GM23248 (cell line): Measurements from ENCODE around the gene ARHGEF10L. TPM values are rescaled to one million over a fixed set of nuclear protein-coding genes. Genes with fewer than 3 reads are reported as not detected.
A peak's percentile ranks its signal among the peaks of the same experiment; 100 is the strongest.

Experiments used
- DNase-seq: peaks from one replicate; pipeline ENCODE4 v3.0.0-alpha.2; 2015
- H2AFZ ChIP-seq: fragments of 200-600 bp; sonication (generic); 2 replicates; pipeline ENCODE4 v1.6.1; 2016; ENCODE audit warnings: antibody characterized with exemption
- H3F3A ChIP-seq: fragments of 200-600 bp; sonication (generic); 2 replicates; pipeline ENCODE4 v1.6.1; 2016; ENCODE audit warnings: mild to moderate bottlenecking, antibody characterized with exemption, mixed run types; ENCODE audit not compliant: insufficient read depth
- H3K27ac ChIP-seq: fragments of 200-600 bp; sonication (generic); 2 replicates; pipeline ENCODE4 v1.5.1; 2016; ENCODE audit warnings: mild to moderate bottlenecking
- H3K27me3 ChIP-seq: fragments of 200-600 bp; sonication (generic); replicated peaks from 2 replicates; pipeline ENCODE4 v1.6.1; 2016; ENCODE audit warnings: mild to moderate bottlenecking; ENCODE audit not compliant: insufficient read depth
- H3K36me3 ChIP-seq: fragments of 200-600 bp; sonication (generic); 2 replicates; pipeline ENCODE4 v1.6.1; 2016; ENCODE audit warnings: low read depth, mild to moderate bottlenecking
- H3K4me1 ChIP-seq: fragments of 200-600 bp; sonication (generic); 2 replicates; pipeline ENCODE4 v1.6.1; 2016; ENCODE audit warnings: mild to moderate bottlenecking; ENCODE audit not compliant: insufficient read depth
- H3K4me2 ChIP-seq: fragments of 200-600 bp; sonication (generic); one replicate; pipeline ENCODE4 v1.6.1; 2016; ENCODE audit warnings: mild to moderate bottlenecking; ENCODE audit not compliant: unreplicated experiment
- H3K4me3 ChIP-seq: fragments of 200-600 bp; sonication (generic); 2 replicates; pipeline ENCODE4 v1.5.1; 2016; ENCODE audit warnings: mild to moderate bottlenecking
- H3K79me2 ChIP-seq: fragments of 200-600 bp; sonication (generic); 2 replicates; pipeline ENCODE4 v1.6.1; 2016; ENCODE audit warnings: mild to moderate bottlenecking; ENCODE audit not compliant: insufficient read depth
- H3K9ac ChIP-seq: fragments of 200-600 bp; sonication (generic); 2 replicates; pipeline ENCODE4 v1.6.1; 2016; ENCODE audit warnings: mild to moderate bottlenecking
- H3K9me2 ChIP-seq: fragments of 200-600 bp; sonication (generic); 2 replicates; pipeline ENCODE4 v1.6.1; 2016; ENCODE audit warnings: mixed run types, mild to moderate bottlenecking, moderate library complexity; ENCODE audit not compliant: insufficient read depth
- H3K9me3 ChIP-seq: fragments of 200-600 bp; sonication (generic); one replicate; pipeline ENCODE4 v1.6.1; 2017; ENCODE audit warnings: low read depth
- H4K20me1 ChIP-seq: fragments of 200-600 bp; sonication (generic); 2 replicates; pipeline ENCODE4 v1.6.0; 2016; ENCODE audit not compliant: insufficient read depth
- EZH2 ChIP-seq: fragments of 200-600 bp; sonication (generic); IDR thresholded peaks from 2 replicates; pipeline ENCODE4 v1.6.1; 2018; ENCODE audit warnings: antibody characterized with exemption, mild to moderate bottlenecking; ENCODE audit not compliant: insufficient read depth, poor library complexity, severe bottlenecking
- EZH2phosphoT487 ChIP-seq: fragments of 200-600 bp; sonication (generic); IDR thresholded peaks from 2 replicates; pipeline ENCODE4 v1.6.1; 2018; ENCODE audit warnings: antibody characterized with exemption, moderate library complexity, mild to moderate bottlenecking, low read depth; ENCODE audit not compliant: insufficient read depth
- WGBS, 2 experiments: methylation state at CpG; one replicate each; pipeline ENCODE4 v1.1.6; 2015 to 2017; ENCODE audit warnings: low lambda C conversion rate in 2 of 2, low coverage in 1 of 2; ENCODE audit errors: missing lambda C conversion rate in 2 of 2; 5-methylcytosine and 5-hydroxymethylcytosine counted together
- in situ Hi-C: fragments of 300-500 bp; cut with MboI; formaldehyde crosslinking; loops from 2 replicates; pipeline ENCODE4 v1.15.0; 2020
- polyA plus RNA-seq: library from polyadenylated mRNA; unstranded; fragments of >200 nt; fragmentation: Nextera tagmentation; extraction: Ambion mirVana; gene quantifications from 2 replicates; pipeline ENCODE4 v1.2.1, GENCODE V29; 2016
- total RNA-seq: library from RNA; depleted of rRNA; stranded (reverse); fragments of >200 nt; shearing (Covaris generic); gene quantifications from 2 replicates; pipeline ENCODE4 v1.2.3, GENCODE V29; 2014

The ARHGEF10L gene
- total and polyA plus RNA-seq, 2 experiments from 2014 or later = 6.0 to 19.3 TPM

DNA sequence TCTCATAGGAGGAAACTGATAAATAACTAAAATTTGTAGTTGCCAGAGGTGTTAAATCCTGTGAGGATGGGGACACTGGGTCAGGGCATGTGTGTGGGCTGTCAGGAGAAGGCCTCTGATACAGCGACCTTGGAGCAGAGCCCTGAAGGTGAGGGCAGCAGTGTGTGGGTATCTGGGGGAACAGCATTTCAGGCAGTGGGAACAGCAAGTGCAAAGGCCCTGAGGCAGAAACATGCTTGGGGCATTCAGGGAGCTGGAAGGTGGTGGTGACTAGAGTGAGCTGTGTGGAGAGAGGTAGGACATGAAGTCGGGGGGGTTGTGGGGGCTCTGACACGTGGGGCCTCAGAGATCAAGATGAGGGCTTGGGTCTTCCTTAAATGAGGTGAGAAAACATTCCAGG, 30.7 kb downstream of the ARHGEF10L start:
- Histone ChIP-seq H3F3A (peaks cover 24% of the 10 kb centered on the region), H3K27me3 (no peaks in the 10 kb centered on the region), H3K36me3 (no peaks in the 10 kb centered on the region), H3K9me3 (no peaks in the 10 kb centered on the region), H3K4me2 (peak overlapping the region; percentile 55), H3K9ac (peak overlapping the region; percentile 85), H3K4me1 (peaks cover 27% of the 10 kb centered on the region), H3K27ac (peak overlapping the region; percentile 97), H3K4me3 (0 out of 2 replicates have a peak overlapping the region, but pooled peaks have one; percentile 13), H3K9me2 (no peaks in the 10 kb centered on the region), H4K20me1 (no peaks in the 10 kb centered on the region), H2AFZ (peak overlapping the region; percentile 52), H3K79me2 (peaks cover 84% of the 10 kb centered on the region)
- DNase-seq = no peak
- in situ Hi-C loops = no loop called here
- 91 to 93% methylated on average over 3 of the region's 3 CpGs for WGBS, 2 experiments
- no peak for TF ChIP-seq EZH2
- TF ChIP-seq EZH2phosphoT487 = no peak

DNA sequence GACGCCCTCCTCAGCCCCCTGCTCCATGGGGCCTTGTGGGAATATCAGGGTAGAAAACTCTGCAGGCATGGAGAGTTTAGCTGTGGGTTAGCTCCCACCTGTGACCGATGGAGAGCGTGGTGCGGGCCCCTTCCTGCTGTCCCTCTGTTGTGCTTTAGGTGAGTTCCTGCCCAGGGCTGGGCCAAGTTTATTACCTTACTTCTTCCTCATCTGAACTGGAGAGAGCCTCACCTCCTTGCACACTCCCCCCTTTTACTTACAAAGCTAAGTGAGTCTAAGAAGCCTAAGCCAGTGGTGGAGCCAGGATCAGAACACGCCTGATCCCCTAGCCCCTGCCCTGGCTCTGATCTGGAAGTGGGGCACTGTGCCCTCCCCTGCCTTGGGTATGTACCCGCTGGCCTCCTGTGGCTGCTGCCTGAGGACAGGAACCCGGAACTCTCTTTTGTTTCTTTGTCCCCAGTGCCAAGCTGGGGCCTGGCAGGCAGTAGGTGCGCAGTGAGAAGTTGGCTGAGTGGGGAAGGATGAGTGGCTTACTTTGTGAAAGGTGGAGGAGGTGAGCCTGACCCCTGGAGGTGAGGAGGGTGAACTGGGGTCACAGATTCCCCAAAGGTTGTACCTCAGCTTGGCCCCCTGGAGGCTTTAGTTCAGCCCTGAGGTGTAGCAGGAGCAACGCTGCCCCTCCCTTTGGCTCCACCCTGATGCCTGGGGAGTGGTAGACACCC, 32.9 kb downstream of the ARHGEF10L start:
- no peak overlapping the region for H3K4me2 ChIP-seq
- TF ChIP-seq EZH2phosphoT487 (no peak), EZH2 (no peak)
- DNase-seq = no peak
- H3K79me2 ChIP-seq = peaks cover 84% of the 10 kb centered on the region
- H3K4me3 ChIP-seq = no peak overlapping the region
- no peak overlapping the region for H3K27ac ChIP-seq
- H3K4me1 ChIP-seq = peaks cover 24% of the 10 kb centered on the region
- H3K36me3 ChIP-seq = no peaks in the 10 kb centered on the region
- no peaks in the 10 kb centered on the region for H3K27me3 ChIP-seq
- in situ Hi-C loops = no loop called here
- no peak overlapping the region for H2AFZ ChIP-seq
- peaks cover 24% of the 10 kb centered on the region for H3F3A ChIP-seq
- H3K9ac ChIP-seq = no peak overlapping the region
- WGBS, 2 experiments = 96 to 97% methylated on average over 9 of the region's 9 CpGs
- H3K9me2 ChIP-seq = no peaks in the 10 kb centered on the region
- H3K9me3 ChIP-seq = no peaks in the 10 kb centered on the region
- H4K20me1 ChIP-seq = no peaks in the 10 kb centered on the region

DNA sequence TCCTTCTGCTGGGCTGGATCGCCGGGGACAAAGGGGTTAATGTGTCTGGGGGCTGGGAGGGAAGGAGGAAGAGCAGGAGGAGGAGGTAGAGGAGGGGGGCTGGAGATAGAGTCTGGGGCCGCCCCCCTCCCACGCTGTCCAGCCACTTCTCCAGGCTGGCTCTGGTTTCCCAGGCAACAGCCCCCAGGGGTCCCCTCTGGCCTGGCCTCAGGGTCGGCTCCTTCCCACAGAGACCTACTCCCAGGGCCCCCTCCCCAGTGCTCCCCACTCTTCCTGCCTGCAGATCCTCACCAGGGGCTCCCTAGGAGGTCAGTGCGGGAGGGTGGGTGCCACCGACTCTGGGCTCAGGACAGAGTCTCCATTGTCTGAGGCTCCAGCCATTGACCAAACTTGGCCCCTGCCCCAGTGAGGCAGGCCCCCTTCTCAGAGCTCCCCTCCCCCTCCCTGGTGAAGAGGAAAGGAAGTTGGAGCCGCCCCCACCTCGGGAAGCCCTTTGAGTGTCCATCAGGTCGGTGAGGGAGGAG, 34.1 kb downstream of the ARHGEF10L start:
- Histone ChIP-seq H3K4me2 (no peak overlapping the region), H3K9ac (no peak overlapping the region), H3K4me3 (no peak overlapping the region), H4K20me1 (no peaks in the 10 kb centered on the region), H3F3A (peaks cover 17% of the 10 kb centered on the region), H3K79me2 (peaks cover 88% of the 10 kb centered on the region), H3K4me1 (peaks cover 15% of the 10 kb centered on the region), H3K27me3 (no peaks in the 10 kb centered on the region), H3K27ac (no peak overlapping the region), H3K9me3 (no peaks in the 10 kb centered on the region), H3K9me2 (no peaks in the 10 kb centered on the region), H3K36me3 (no peaks in the 10 kb centered on the region), H2AFZ (no peak overlapping the region)
- in situ Hi-C loops = no loop called here
- WGBS, 2 experiments = 32 to 44% methylated on average over 7 to 10 of the region's 10 CpGs
- TF ChIP-seq EZH2phosphoT487 = no peak
- TF ChIP-seq EZH2 = no peak
- no peak for DNase-seq

DNA sequence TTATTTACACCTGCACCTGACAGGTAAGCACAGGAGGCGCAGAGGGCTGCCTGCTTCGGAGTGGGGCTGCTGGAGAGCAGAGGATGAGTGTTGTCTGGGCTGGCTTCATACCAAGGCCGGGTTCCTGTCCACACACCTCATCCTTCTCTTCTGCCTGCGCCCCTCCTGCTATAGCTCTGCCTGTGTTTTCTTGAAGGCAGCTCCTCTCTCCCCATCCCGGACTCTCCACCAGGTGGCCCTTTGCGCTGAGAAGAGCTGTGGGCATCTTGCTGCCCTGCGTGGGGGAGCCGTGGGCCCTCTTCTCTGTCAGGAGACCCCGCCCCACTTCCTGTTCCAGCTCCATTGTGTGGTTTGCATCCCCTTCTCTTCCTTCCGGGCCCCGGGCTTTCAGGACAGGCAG, 35.0 kb downstream of the ARHGEF10L start:
- Histone ChIP-seq H3K4me1 (peaks cover 6% of the 10 kb centered on the region), H3K79me2 (peaks cover 94% of the 10 kb centered on the region), H3K9me3 (no peaks in the 10 kb centered on the region), H3K9ac (no peak overlapping the region), H3K36me3 (no peaks in the 10 kb centered on the region), H3F3A (peaks cover 12% of the 10 kb centered on the region), H3K9me2 (no peaks in the 10 kb centered on the region), H4K20me1 (no peaks in the 10 kb centered on the region), H2AFZ (no peak overlapping the region), H3K4me3 (no peak overlapping the region), H3K27ac (no peak overlapping the region), H3K27me3 (no peaks in the 10 kb centered on the region), H3K4me2 (no peak overlapping the region)
- in situ Hi-C loops = no loop called here
- no peak for DNase-seq
- 75 to 78% methylated on average over 11 of the region's 11 CpGs for WGBS, 2 experiments
- TF ChIP-seq EZH2 (no peak), EZH2phosphoT487 (no peak)
